ENCODE data around the gene PKP1.

Gene PKP1

DNA sequence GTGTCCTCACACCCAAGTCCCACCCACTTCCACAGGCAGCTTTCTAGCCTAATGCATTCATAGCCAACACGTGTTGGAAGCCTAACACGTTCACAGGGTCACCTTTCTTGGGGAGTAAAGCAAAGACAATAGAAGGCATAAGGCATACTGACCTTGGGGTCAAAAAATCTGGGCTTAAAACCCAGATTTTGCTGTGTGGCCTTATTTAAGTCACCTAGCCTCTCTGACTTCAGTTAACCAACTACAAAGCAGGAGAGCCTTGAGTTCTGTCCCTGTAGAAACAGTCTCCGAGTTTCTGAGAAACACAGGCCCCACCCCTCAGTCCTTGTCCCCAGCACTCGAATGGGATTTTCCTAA lies 92.8 kb downstream of the PKP1 start:
- DNase-seq: no peak

DNA sequence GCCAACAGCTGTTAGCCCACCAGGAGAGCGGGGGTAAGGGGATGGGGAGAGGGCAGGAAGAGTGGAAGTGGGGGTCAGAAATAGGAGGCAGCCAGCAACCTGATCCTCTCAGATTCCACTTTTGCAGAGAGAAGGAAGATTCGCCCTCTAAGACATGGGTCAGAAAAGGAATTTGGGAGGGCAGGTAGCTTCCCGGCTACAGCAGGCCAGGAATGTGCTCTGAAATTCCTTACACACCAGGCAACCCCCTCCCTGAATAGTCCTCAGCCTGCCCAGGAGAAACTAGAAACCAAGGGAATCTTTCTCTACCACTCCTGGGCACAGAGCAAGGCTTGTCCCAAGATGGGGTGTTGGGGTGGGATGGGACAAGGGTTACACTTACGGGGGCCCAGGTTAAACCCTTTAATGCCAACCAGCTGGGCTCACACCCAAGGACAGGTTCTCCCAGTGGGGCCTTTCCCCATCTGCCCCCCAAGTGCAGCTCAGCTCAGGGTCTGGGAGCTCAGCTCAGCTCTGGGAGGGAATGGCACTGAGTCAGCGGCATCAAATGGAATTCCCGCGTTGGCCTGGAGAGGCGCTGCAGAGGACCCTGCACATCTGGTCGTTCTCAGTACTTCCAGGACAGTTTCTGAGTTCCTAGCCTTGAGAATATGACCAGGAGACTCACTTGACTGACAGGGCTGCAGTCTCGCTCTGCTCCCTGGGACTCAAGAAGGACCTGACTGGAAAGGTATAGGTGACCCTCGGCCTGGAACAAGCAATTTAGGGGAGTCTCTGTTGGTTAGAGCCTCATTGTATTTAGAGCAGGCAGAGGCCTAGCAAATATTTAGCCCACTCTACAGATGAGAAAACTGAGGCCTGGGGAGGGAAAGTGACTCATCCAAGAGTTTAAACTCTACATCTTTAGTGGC lies 93.4 kb downstream of the PKP1 start:
- DNase-seq: peak; percentile 73

DNA sequence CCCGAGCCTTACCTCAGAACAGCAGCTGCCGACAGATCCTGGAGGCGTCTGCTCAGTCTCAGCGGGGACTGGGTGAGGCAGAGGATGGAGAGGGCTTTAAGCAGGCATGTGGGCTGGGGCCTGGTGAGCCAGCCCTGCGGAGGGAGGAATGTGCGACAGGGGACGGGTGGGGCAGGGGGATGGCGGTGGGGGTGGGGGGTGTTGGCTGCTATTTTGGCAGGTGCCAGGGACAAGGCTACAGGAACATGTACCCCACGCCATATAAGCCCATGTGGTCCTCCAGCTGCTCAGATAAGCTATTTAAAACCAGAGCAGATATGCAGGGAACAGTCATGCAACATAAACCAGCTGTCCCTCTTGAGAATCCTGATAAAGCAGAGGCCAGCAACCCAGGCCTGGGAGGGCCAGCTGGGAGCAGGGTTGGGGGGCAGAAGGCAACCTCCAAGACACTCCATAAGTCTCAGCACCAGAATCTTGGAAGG lies 94.3 kb downstream of the PKP1 start, which contains the start of gene TNNT2:
Gene TNNT2, minus strand, starts transcription at position 70 of the 482 bp plus-strand sequence. CDS start 4,426 bp downstream, outside the sequence.
- peak; percentile 24 for DNase-seq

DNA sequence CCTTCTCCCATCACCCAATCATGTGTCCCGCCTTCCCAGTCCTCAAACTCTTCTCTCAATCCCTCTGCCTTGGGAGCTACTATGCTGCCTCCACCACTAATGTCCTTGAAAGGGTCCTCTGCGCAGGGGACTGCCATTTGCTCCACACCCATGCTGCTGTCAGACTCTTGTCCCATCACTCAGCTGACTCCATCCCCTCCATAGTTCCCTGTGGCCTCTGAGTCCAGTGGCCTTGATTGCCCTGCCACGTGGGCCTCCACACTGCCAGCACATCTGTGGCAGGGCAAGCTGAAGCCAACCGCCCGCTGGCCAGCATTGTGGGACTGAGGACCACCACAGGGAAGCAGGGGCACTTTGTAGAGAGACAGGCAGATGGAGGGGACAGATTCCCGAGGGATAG lies 95.5 kb downstream of the PKP1 start:
- no peak for DNase-seq

DNA sequence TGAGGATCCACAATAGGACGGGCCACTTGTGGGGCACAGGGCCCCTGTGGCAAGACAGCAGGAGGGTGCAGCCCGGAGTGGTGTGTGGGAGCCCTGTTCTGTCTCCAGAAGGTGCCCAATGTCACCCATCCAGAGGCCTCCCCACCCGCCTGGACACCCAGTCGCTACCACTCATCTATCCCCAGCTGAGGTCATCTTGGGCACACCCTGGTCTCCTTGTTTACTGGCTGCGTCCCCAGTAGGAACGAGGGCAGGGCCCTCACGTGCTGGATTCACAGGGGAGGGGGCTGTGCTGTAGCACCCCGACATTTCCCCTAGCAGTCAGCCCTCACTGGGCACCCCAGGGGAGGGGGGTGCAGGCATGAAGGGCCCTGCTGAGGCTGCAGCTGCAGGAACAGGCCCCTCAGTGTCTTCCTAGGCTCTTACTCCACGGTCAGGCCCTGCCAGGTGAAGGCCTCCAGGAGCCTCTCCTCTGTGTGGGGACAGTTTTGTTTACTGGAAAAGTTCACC lies 96.5 kb downstream of the PKP1 start:
- no peak for DNase-seq

DNA sequence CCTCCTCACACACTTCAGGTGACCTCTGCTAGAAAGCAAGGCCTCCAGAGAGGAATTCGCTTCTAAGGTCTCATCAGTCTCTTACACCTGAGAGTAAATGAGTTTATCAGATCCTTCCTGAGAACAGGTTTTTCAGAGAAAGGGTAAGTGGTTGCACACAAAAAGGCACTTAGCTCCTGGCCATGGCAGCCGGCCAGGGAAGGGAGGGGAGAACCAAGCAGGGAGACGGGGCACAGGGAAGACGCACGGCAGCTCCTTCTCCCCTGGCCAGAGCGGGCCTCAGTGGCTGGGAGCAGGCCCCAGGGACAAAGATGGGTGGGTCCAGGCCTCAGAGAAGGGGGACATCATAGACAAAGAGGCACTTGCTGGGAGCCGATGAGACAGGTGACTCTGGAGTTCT lies 97.8 kb downstream of the PKP1 start:
- DNase-seq: peak; percentile 76
